A673 (cell line): Measurements from ENCODE around the gene SGCA. TPM values are rescaled to one million over a fixed set of nuclear protein-coding genes. Genes with fewer than 3 reads are reported as not detected.

Experiments
- BruUV-seq: library from RNA; stranded (reverse); fragments of 400-500 nt; replicated peaks from 2 replicates; lab custom pipeline; 2021; lab: Mats Ljungman, UMichigan
- CTCF ChIA-PET: fragments of 300-600 bp; sonication (Branson Sonifier 250); formaldehyde crosslinking; loops from one replicate; lab custom pipeline; 2022; ENCODE audit warnings: antibody characterized with exemption; lab: Charles Lee
- POLR2A ChIA-PET: fragments of 300-600 bp; sonication (Branson Sonifier 250); formaldehyde crosslinking; loops from one replicate; lab custom pipeline; 2022; ENCODE audit warnings: antibody characterized with exemption; ENCODE audit not compliant: low non-redundant PET; lab: Charles Lee
- DNase-seq: peaks from one replicate; pipeline ENCODE4 v3.0.0-alpha.2; 2015; ENCODE audit warnings: low spot score
- H3K27ac ChIP-seq: fragments of 200-600 bp; sonication (generic); 2 replicates; pipeline ENCODE4 v1.5.1; 2016; ENCODE audit warnings: mixed run types, low read depth, mild to moderate bottlenecking, mixed read lengths, antibody characterized with exemption, low read length; ENCODE audit not compliant: poor library complexity, severe bottlenecking
- H3K27me3 ChIP-seq: fragments of 200-600 bp; sonication (generic); replicated peaks from 2 replicates; pipeline ENCODE4 v1.6.1; 2017; ENCODE audit warnings: mixed run types, low read depth, mild to moderate bottlenecking, mixed read lengths, antibody characterized with exemption, low read length; ENCODE audit not compliant: insufficient read depth, poor library complexity
- H3K36me3 ChIP-seq: fragments of 200-600 bp; sonication (generic); 2 replicates; pipeline ENCODE4 v1.6.1; 2016; ENCODE audit warnings: mixed run types, mild to moderate bottlenecking, mixed read lengths, antibody characterized with exemption, low read length; ENCODE audit not compliant: insufficient read depth, poor library complexity, severe bottlenecking
- H3K4me1 ChIP-seq: fragments of 200-600 bp; sonication (generic); 2 replicates; pipeline ENCODE4 v1.6.1; 2017; ENCODE audit warnings: mixed run types, mild to moderate bottlenecking, mixed read lengths, antibody characterized with exemption, low read length; ENCODE audit not compliant: insufficient read depth, poor library complexity, severe bottlenecking
- H3K4me3 ChIP-seq: fragments of 200-600 bp; sonication (generic); 2 replicates; pipeline ENCODE4 v1.5.1; 2016; ENCODE audit warnings: low read depth, mixed run types, mild to moderate bottlenecking, mixed read lengths, low read length; ENCODE audit not compliant: poor library complexity, severe bottlenecking
- H3K9me3 ChIP-seq: fragments of 200-600 bp; sonication (generic); 2 replicates; pipeline ENCODE4 v1.6.1; 2016; ENCODE audit warnings: mixed run types, low read depth, mild to moderate bottlenecking, mixed read lengths, antibody characterized with exemption, low read length; ENCODE audit not compliant: poor library complexity, severe bottlenecking
- EZH2 ChIP-seq: fragments of 200-600 bp; sonication (generic); IDR thresholded peaks from 2 replicates; pipeline ENCODE4 v1.6.1; 2017; ENCODE audit warnings: borderline replicate concordance, low read depth, mild to moderate bottlenecking, mixed read lengths, antibody characterized with exemption, low read length; ENCODE audit not compliant: poor library complexity, severe bottlenecking
- intact Hi-C: fragments of 100-400 bp; cut with micrococcal nuclease; formaldehyde crosslinking; loops from one replicate; pipeline ENCODE4 v1.10.0; 2022; ENCODE audit not compliant: unreplicated experiment
- total RNA-seq: library from RNA; stranded (reverse); gene quantifications from 2 replicates; pipeline ENCODE4 v1.2.3, GENCODE V29; 2021
- TF ChIP-seq, protein P1 (sequence below): fragments of 300-800, 200-600 bp; sonication (generic); conservative IDR thresholded peaks from 2 replicates; pipeline ENCODE4 v1.5.1; 2017; ENCODE audit warnings: low read depth, mild to moderate bottlenecking, antibody characterized with exemption, low read length, moderate library complexity, mixed read lengths

SGCA gene
- total RNA-seq, 1 experiment from 2014 or later: not detected

- Histone ChIP-seq H3K4me1 (peaks cover 33% of the 10 kb centered on the region), H3K9me3 (no peaks in the 10 kb centered on the region), H3K27ac (peak overlapping the region; percentile 55), H3K4me3 (peak overlapping the region; percentile 82), H3K27me3 (no peaks in the 10 kb centered on the region), H3K36me3 (no peaks in the 10 kb centered on the region)
- no peak for TF ChIP-seq EZH2
- TF ChIP-seq, protein P1, sequence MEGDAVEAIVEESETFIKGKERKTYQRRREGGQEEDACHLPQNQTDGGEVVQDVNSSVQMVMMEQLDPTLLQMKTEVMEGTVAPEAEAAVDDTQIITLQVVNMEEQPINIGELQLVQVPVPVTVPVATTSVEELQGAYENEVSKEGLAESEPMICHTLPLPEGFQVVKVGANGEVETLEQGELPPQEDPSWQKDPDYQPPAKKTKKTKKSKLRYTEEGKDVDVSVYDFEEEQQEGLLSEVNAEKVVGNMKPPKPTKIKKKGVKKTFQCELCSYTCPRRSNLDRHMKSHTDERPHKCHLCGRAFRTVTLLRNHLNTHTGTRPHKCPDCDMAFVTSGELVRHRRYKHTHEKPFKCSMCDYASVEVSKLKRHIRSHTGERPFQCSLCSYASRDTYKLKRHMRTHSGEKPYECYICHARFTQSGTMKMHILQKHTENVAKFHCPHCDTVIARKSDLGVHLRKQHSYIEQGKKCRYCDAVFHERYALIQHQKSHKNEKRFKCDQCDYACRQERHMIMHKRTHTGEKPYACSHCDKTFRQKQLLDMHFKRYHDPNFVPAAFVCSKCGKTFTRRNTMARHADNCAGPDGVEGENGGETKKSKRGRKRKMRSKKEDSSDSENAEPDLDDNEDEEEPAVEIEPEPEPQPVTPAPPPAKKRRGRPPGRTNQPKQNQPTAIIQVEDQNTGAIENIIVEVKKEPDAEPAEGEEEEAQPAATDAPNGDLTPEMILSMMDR: no peak
- intact Hi-C loops: no loop called here
- peak; percentile 91 for DNase-seq
- POLR2A ChIA-PET: interaction anchor here (0.5 to 0.8 kb wide), 2 partner anchors 37 to 257 kb away, joined by 8 to 11 read pairs; no protein-coding TSS in a partner anchor
- CTCF ChIA-PET: interaction anchor here (0.9 to 1.5 kb wide), 4 partner anchors 12 to 146 kb away, joined by 4 to 10 read pairs (median 6); no protein-coding TSS in a partner anchor
- BruUV-seq: no TSS peak
Measured at GRCh38 chr17:50151937-50152547, 13.8 kb upstream of the SGCA start.

DNA sequence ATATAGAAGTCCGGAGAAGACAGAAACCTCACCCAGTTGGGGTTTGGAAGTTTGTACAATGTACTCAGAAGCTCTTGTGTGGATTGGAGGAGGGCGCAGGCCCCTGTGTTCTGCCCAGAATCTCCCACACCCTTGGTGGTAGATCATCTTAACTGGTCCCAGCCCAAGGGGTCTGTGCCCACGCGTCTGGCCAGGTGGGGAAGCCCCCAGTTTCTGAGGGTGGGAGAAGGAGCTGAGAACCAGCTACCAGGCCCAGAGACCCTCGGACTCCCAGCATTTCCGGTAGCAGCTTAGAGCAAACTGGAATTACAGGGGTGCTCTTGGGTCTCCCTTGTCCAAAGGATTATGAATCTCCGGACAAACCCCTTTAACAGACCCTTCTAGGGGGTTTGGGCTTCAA, 13.1 kb upstream of the SGCA start:
- ChIA-PET CTCF (interaction anchor here (1.5 kb wide), 2 partner anchors 13 to 58 kb away, joined by 4 to 7 read pairs; no protein-coding TSS in a partner anchor), POLR2A (interaction anchor here (0.5 kb wide), 2 partner anchors 27 to 257 kb away, joined by 8 to 9 read pairs; no protein-coding TSS in a partner anchor)
- H3K27ac ChIP-seq: peak overlapping the region; percentile 55
- no TSS peak for BruUV-seq
- peaks cover 26% of the 10 kb centered on the region for H3K4me1 ChIP-seq
- no peaks in the 10 kb centered on the region for H3K36me3 ChIP-seq
- no peaks in the 10 kb centered on the region for H3K27me3 ChIP-seq
- DNase-seq: no peak
- TF ChIP-seq EZH2: no peak
- TF ChIP-seq, protein P1: no peak
- no peaks in the 10 kb centered on the region for H3K9me3 ChIP-seq
- H3K4me3 ChIP-seq: peak overlapping the region; percentile 82
- intact Hi-C loops: no loop called here

- no peaks in the 10 kb centered on the region for H3K36me3 ChIP-seq
- DNase-seq: no peak
- no peak overlapping the region for H3K27ac ChIP-seq
- no TSS peak for BruUV-seq
- ChIA-PET CTCF (interaction anchor here (0.7 kb wide), 1 partner anchor 23 kb away, joined by 3 read pairs; no protein-coding TSS in a partner anchor), POLR2A (interaction anchor here (0.6 kb wide), 1 partner anchor 1171 kb away, joined by 10 read pairs; no protein-coding TSS in a partner anchor)
- H3K27me3 ChIP-seq: no peaks in the 10 kb centered on the region
- H3K4me3 ChIP-seq: no peak overlapping the region
- H3K4me1 ChIP-seq: peaks cover 18% of the 10 kb centered on the region
- no peaks in the 10 kb centered on the region for H3K9me3 ChIP-seq
- TF ChIP-seq, protein P1: no peak
- no peak for TF ChIP-seq EZH2
- intact Hi-C loops: no loop called here
Measured at GRCh38 chr17:50153650-50154575, 11.9 kb upstream of the SGCA start.
